DOHH2 (cell line): Measurements from ENCODE around the gene TTC39B.

ENCODE experiments used
- H3F3A ChIP-seq: fragments of 200-600 bp; sonication (generic), shearing (Covaris generic); 2 replicates; pipeline ENCODE4 v1.6.0; 2016; ENCODE audit warnings: antibody characterized with exemption, mild to moderate bottlenecking; ENCODE audit not compliant: control insufficient read depth, insufficient read depth
- H3K27ac ChIP-seq: fragments of 200-600 bp; sonication (generic); 2 replicates; pipeline ENCODE4 v1.5.1; 2014; ENCODE audit warnings: low read depth, mild to moderate bottlenecking, low read length, moderate library complexity
- H3K27me3 ChIP-seq: fragments of 200-600 bp; sonication (generic); 2 replicates; pipeline ENCODE4 v1.6.1; 2014; ENCODE audit warnings: mild to moderate bottlenecking, low read length, mixed read lengths; ENCODE audit not compliant: control insufficient read depth
- H3K36me3 ChIP-seq: fragments of 200-600 bp; sonication (generic); 2 replicates; pipeline ENCODE4 v1.6.1; 2014; ENCODE audit warnings: mild to moderate bottlenecking, low read length, moderate library complexity, mixed read lengths; ENCODE audit not compliant: control insufficient read depth
- H3K4me1 ChIP-seq: fragments of 200-600 bp; sonication (generic); 2 replicates; pipeline ENCODE4 v1.6.1; 2014; ENCODE audit warnings: mild to moderate bottlenecking, low read length, mixed read lengths; ENCODE audit not compliant: control insufficient read depth
- H3K4me2 ChIP-seq: fragments of 200-600 bp; sonication (generic); 2 replicates; pipeline ENCODE4 v1.6.0; 2014; ENCODE audit warnings: mild to moderate bottlenecking, low read length, moderate library complexity
- H3K4me3 ChIP-seq: fragments of 200-600 bp; sonication (generic); 2 replicates; pipeline ENCODE4 v1.5.1; 2014; ENCODE audit warnings: mild to moderate bottlenecking, low read length, mixed read lengths
- H3K79me2 ChIP-seq: fragments of 200-600 bp; sonication (generic); 2 replicates; pipeline ENCODE4 v1.6.1; 2014; ENCODE audit warnings: mild to moderate bottlenecking, low read length, mixed read lengths; ENCODE audit not compliant: control insufficient read depth
- H3K9me2 ChIP-seq: fragments of 200-600 bp; sonication (generic); replicated peaks from 2 replicates; pipeline ENCODE4 v1.6.1; 2014; ENCODE audit warnings: mild to moderate bottlenecking, low read length, mixed read lengths; ENCODE audit not compliant: control insufficient read depth
- H3K9me3 ChIP-seq: fragments of 200-600 bp; sonication (generic); 2 replicates; pipeline ENCODE4 v1.6.1; 2014; ENCODE audit warnings: antibody characterized with exemption, low read length, mixed read lengths; ENCODE audit not compliant: control insufficient read depth, insufficient read depth
- H4K20me1 ChIP-seq: fragments of 200-600 bp; sonication (generic); 2 replicates; pipeline ENCODE4 v1.6.0; 2014; ENCODE audit warnings: low read depth, mild to moderate bottlenecking, antibody characterized with exemption, low read length, moderate library complexity; ENCODE audit not compliant: control insufficient read depth, insufficient read depth
- EZH2phosphoT487 ChIP-seq: fragments of 200-600 bp; sonication (generic); IDR thresholded peaks from 2 replicates; pipeline ENCODE4 v1.6.1; 2017; ENCODE audit warnings: borderline replicate concordance, mild to moderate bottlenecking, antibody characterized with exemption, low read length, moderate library complexity, mixed read lengths
- TF ChIP-seq, protein P1 (sequence below): fragments of 200-600 bp; sonication (generic); IDR thresholded peaks from one replicate; pipeline ENCODE4 v1.5.1; 2014; ENCODE audit warnings: antibody characterized with exemption, mild to moderate bottlenecking, low read depth, low read length; ENCODE audit not compliant: poor library complexity, severe bottlenecking

The TTC39B gene

DNA sequence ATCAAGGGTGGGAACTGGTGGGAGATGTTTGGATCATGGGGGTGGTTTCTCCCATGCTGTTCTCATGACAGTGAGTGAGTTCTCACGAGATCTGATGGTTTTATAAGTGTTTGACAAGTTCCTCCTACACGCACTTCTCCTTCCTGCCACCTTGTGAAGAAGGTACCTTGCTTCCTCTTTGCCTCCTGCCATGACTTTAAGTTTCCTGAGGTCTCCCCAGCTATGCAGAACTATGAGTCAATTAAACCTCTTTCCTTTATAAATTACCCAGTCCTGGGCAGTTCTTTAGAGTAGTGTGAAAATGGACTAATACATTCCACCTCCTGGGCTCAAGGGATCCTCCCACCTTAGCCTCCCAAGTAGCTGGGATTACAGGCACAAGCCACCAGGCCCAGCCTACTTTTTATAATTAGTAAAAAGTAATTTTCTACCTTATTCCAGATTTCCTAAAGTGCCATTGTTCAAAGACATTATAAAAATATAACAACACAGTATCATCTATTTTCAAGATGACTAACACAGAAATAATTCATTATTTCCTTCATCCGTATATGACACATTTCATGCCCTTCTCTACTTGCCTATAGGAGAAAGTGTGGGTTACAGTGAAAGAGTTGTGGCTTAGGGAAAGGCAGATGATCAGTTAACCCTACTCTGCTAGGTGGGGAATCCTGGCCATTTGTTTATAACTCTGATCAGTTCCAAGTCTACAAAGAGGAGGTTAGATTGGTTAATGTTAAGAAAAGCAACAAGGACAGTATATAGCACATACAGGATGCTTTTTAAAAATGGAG is 99.9 kb downstream of the TTC39B start:
- Histone ChIP-seq H3K9me2 (no peaks in the 10 kb centered on the region), H3K27ac (no peak overlapping the region), H3K9me3 (no peaks in the 10 kb centered on the region), H3K4me2 (no peak overlapping the region), H3K4me3 (no peak overlapping the region), H3F3A (no peaks in the 10 kb centered on the region), H3K36me3 (no peaks in the 10 kb centered on the region), H3K79me2 (no peaks in the 10 kb centered on the region), H4K20me1 (no peaks in the 10 kb centered on the region), H3K27me3 (0 out of 2 replicates have a peak, but pooled peaks cover 10% of the 10 kb centered on the region), H3K4me1 (no peaks in the 10 kb centered on the region)
- TF ChIP-seq, protein P1, sequence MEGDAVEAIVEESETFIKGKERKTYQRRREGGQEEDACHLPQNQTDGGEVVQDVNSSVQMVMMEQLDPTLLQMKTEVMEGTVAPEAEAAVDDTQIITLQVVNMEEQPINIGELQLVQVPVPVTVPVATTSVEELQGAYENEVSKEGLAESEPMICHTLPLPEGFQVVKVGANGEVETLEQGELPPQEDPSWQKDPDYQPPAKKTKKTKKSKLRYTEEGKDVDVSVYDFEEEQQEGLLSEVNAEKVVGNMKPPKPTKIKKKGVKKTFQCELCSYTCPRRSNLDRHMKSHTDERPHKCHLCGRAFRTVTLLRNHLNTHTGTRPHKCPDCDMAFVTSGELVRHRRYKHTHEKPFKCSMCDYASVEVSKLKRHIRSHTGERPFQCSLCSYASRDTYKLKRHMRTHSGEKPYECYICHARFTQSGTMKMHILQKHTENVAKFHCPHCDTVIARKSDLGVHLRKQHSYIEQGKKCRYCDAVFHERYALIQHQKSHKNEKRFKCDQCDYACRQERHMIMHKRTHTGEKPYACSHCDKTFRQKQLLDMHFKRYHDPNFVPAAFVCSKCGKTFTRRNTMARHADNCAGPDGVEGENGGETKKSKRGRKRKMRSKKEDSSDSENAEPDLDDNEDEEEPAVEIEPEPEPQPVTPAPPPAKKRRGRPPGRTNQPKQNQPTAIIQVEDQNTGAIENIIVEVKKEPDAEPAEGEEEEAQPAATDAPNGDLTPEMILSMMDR = no peak
- no peak for TF ChIP-seq EZH2phosphoT487

DNA sequence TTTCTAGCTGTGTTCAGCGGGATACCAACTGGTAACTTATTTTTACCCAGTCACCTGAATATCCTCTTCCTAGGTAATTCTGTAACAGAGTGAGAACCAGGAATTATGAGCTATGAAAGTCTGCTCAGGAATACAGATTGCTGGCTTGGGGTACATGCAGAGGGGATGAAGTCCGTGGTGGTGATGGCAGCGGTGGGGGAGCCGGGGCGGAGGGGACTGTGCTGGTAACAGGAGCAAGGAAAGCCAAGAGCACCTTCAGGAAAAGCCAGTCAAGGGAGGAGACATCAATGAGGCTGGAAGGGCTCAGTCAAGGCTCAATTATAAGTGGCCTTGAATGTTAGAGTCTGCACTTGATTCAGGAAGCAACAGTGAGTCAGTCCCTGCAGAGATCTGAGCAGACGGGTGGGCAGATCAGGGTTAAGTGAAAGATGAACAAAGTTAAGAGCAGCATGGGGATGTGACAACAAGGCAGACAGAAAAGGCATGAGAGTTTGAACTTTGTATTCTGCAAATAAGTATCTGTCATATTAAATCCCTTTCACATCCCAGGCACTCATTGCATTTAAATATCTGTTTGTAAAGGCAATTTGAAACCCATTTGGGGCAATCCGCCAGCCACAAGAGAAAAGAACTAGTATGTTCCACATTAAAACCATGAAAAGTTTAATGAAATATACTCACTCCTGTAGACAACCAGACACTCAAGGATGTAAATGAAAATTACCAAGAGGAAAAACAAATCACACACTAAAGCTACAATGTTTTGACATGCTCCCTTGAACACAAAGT is 101.2 kb downstream of the TTC39B start:
- H3K27ac ChIP-seq = no peak overlapping the region
- no peak for TF ChIP-seq EZH2phosphoT487
- TF ChIP-seq, protein P1 = no peak
- H4K20me1 ChIP-seq = no peaks in the 10 kb centered on the region
- H3K9me3 ChIP-seq = no peaks in the 10 kb centered on the region
- H3K36me3 ChIP-seq = no peaks in the 10 kb centered on the region
- H3K4me3 ChIP-seq = no peak overlapping the region
- H3F3A ChIP-seq = no peaks in the 10 kb centered on the region
- H3K4me1 ChIP-seq = no peaks in the 10 kb centered on the region
- no peaks in the 10 kb centered on the region for H3K9me2 ChIP-seq
- H3K79me2 ChIP-seq = no peaks in the 10 kb centered on the region
- H3K27me3 ChIP-seq = 0 out of 2 replicates have a peak, but pooled peaks cover 7% of the 10 kb centered on the region
- no peak overlapping the region for H3K4me2 ChIP-seq

DNA sequence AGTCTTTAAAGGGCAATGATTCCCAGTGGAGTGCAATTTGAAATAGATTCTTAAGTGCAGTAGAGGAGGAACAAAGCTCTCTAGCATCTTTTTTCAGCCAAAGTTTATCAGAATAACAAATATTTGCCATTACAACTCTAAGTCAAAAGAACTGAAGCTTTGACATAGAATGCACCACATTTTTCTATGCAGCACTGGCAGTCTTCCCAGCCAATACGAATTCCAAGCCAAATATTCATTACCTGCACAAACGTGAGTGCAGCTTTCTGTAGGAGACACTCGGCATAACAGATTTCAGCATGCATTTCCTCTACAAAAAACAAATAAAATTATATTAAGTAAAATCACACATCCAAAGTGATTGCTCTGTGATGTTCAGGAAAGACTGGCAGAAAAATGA is 103.4 kb downstream of the TTC39B start:
- TF ChIP-seq EZH2phosphoT487 = no peak
- TF ChIP-seq, protein P1 = no peak
- no peaks in the 10 kb centered on the region for H4K20me1 ChIP-seq
- H3F3A ChIP-seq = no peaks in the 10 kb centered on the region
- H3K27ac ChIP-seq = no peak overlapping the region
- no peak overlapping the region for H3K4me3 ChIP-seq
- no peaks in the 10 kb centered on the region for H3K9me3 ChIP-seq
- no peaks in the 10 kb centered on the region for H3K36me3 ChIP-seq
- H3K27me3 ChIP-seq = 0 out of 2 replicates have a peak, but pooled peaks cover 3% of the 10 kb centered on the region
- H3K9me2 ChIP-seq = no peaks in the 10 kb centered on the region
- no peak overlapping the region for H3K4me2 ChIP-seq
- H3K79me2 ChIP-seq = no peaks in the 10 kb centered on the region
- no peaks in the 10 kb centered on the region for H3K4me1 ChIP-seq
